ENCODE results near the gene TRMT61A. TPM values are rescaled to one million over a fixed set of nuclear protein-coding genes. Genes with fewer than 3 reads are reported as not detected.

The TRMT61A gene
- total and polyA plus RNA-seq, 2 donors (not counting 3 experiments of a cell fraction or from before 2014, with no cell fraction given): 6.8 to 10.6 TPM

GRCh38 chr14:103543721-103544387, 14.9 kb downstream of the TRMT61A start:
- ChIA-PET POLR2A (no interaction called here), CTCF (interaction anchor here (14.4 kb wide), 1 partner anchor 25 kb away, joined by 209 read pairs; the partner anchor contains the start of gene CKB)
- Histone ChIP-seq H3K9me1 (replicated peaks; ENCODE audit: control insufficient read depth, extremely low read depth, insufficient read depth, low read length) (no peaks in the 10 kb centered on the region), H3K79me2 (ENCODE audit: control insufficient read depth, insufficient read depth, low read length) (no peaks in the 10 kb centered on the region), H2AFZ (ENCODE audit: low read depth, low read length) (no peak overlapping the region), H3K4me1 (ENCODE audit: control insufficient read depth, extremely low read depth, insufficient read depth, low read length) (no peaks in the 10 kb centered on the region), H3K9ac (replicated peaks; ENCODE audit: extremely low read depth, insufficient read depth, low read length) (no peak overlapping the region), H3K27me3 (ENCODE audit: control insufficient read depth in 2 of 2, insufficient read depth in 2 of 2, low read length in 2 of 2) (no peaks in the 10 kb centered on the region), H3K27ac (ENCODE audit: insufficient read depth, low read depth, low read length) (no peak overlapping the region), H3K4me3 (replicated peaks in 1 of 3; ENCODE audit: insufficient read depth in 1 of 3, low read depth in 1 of 3, low read length in 3 of 3) (no peak overlapping the region), H4K20me1 (replicated peaks; ENCODE audit: control insufficient read depth, extremely low read depth, insufficient read depth, low read length) (no peaks in the 10 kb centered on the region), H3K36me3 (ENCODE audit: control insufficient read depth in 2 of 2, extremely low read depth in 1 of 2, insufficient read depth in 2 of 2, low read length in 2 of 2) (no peaks in the 10 kb centered on the region), H3K4me2 (ENCODE audit: insufficient read depth, low read length) (no peak overlapping the region), H3K9me3 (replicated peaks; ENCODE audit: control insufficient read depth, insufficient read depth, low read length) (no peaks in the 10 kb centered on the region)
- DNase-seq (ENCODE audit: low read depth, low spot score) (no peak), FAIRE-seq (no peak)
- dilution Hi-C loops (cut with MboI; ENCODE audit: extremely low pct_ligation_motif_present, low sequenced_read_pairs): no loop called here
- TF ChIP-seq, protein P1, sequence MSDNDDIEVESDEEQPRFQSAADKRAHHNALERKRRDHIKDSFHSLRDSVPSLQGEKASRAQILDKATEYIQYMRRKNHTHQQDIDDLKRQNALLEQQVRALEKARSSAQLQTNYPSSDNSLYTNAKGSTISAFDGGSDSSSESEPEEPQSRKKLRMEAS (IDR thresholded peaks at IDR 0.05; ENCODE audit: insufficient read depth, insufficient read length): no peak
- no peak for TF ChIP-seq MYC (IDR thresholded peaks at IDR 0.05; ENCODE audit: low read depth, low read length)
- no peak for TF ChIP-seq POLR2A (IDR thresholded peaks at IDR 0.05; ENCODE audit: low read depth, low read length)
- no peak for TF ChIP-seq EZH2 (IDR thresholded peaks at IDR 0.05; ENCODE audit: borderline replicate concordance, low read depth, low read length, severe bottlenecking)
- no peak for TF ChIP-seq JUN (IDR thresholded peaks at IDR 0.05; ENCODE audit: borderline replicate concordance, insufficient read depth, insufficient read length, low read depth)
- no peak for TF ChIP-seq CTCF (IDR thresholded peaks at IDR 0.05; ENCODE audit: extremely low read depth in 1 of 2, insufficient read depth in 1 of 2, low read depth in 1 of 2, low read length in 2 of 2)
- TF ChIP-seq FOS (IDR thresholded peaks at IDR 0.05; ENCODE audit: borderline replicate concordance, insufficient read depth, low read length): no peak
- no peak for TF ChIP-seq GATA2 (IDR thresholded peaks at IDR 0.05; ENCODE audit: insufficient read depth, insufficient read length, low read depth, low read length)
- no peak for TF ChIP-seq POLR2AphosphoS5 (IDR thresholded peaks at IDR 0.05; ENCODE audit: insufficient read depth, low read depth, low read length)
- intact Hi-C loops (cut with micrococcal nuclease): no loop called here
- no TSS peak for BruUV-seq (replicated peaks)
